HG03457 (cell line): Measurements from ENCODE around the gene PXN.
"Not testable (repeated sequence)": the region's sequence is repeated elsewhere in the genome, so short reads cannot be mapped to it uniquely, and the experiment has no call there.

Source experiments
- ATAC-seq: cut with Tn5 transposase; IDR thresholded peaks from one replicate; pipeline ENCODE4 v1.9.1; 2021; ENCODE audit warnings: moderate number of reproducible peaks; ENCODE audit not compliant: unreplicated experiment

PXN gene

GRCh38 chr12:120262852-120263747 is 2.4 kb downstream of the PXN start:
- no peak for ATAC-seq

- no peak for ATAC-seq
These were observed 3.3 kb downstream of the PXN start for GRCh38 chr12:120261951-120262851.

- ATAC-seq, result no peak
These were observed 4.9 kb downstream of the PXN start for GRCh38 chr12:120260607-120261006.

GRCh38 chr12:120259418-120260202 is 5.9 kb downstream of the PXN start:
- no peak for ATAC-seq

- ATAC-seq, result no peak
These were observed 7.1 kb downstream of the PXN start for GRCh38 chr12:120258323-120258896.

GRCh38 chr12:120257041-120257821 is 8.3 kb downstream of the PXN start:
- no peak for ATAC-seq

GRCh38 chr12:120254809-120255208 is 10.7 kb downstream of the PXN start:
- no peak for ATAC-seq

GRCh38 chr12:120253313-120253712 is 12.2 kb downstream of the PXN start:
- ATAC-seq, result not testable (repeated sequence)

GRCh38 chr12:120252071-120252906 is 13.2 kb downstream of the PXN start:
- ATAC-seq, result no peak

- ATAC-seq, result not testable (repeated sequence)
These were observed 14.0 kb downstream of the PXN start for GRCh38 chr12:120251364-120252070.

- no peak for ATAC-seq
These were observed 15.4 kb downstream of the PXN start for GRCh38 chr12:120249875-120250795.

- ATAC-seq, result no peak
These were observed 16.2 kb downstream of the PXN start for GRCh38 chr12:120249266-120249874.

GRCh38 chr12:120247621-120248030 is 17.9 kb downstream of the PXN start:
- no peak for ATAC-seq

- no peak for ATAC-seq
These were observed 18.3 kb downstream of the PXN start for GRCh38 chr12:120247183-120247582.

- ATAC-seq, result not testable (repeated sequence)
These were observed 18.8 kb downstream of the PXN start for GRCh38 chr12:120246705-120247104.

- ATAC-seq, result no peak
These were observed 22.4 kb downstream of the PXN start for GRCh38 chr12:120242971-120243699.
